Neural cell (in vitro differentiated cells): ENCODE measurements around the gene DPYD. TPM values are rescaled to one million over a fixed set of nuclear protein-coding genes. Genes with fewer than 3 reads are reported as not detected.

Source experiments
- H2AFZ ChIP-seq: fragments of 200-600, 300-800 bp; sonication (generic), shearing (Covaris generic); 2 replicates; pipeline ENCODE4 v1.6.0; 2014; ENCODE audit warnings: low read depth, mild to moderate bottlenecking, antibody characterized with exemption, low read length, moderate library complexity
- H3F3A ChIP-seq: fragments of 200-600 bp; shearing (Covaris generic); 2 replicates; pipeline ENCODE4 v1.6.1; 2016; ENCODE audit warnings: mild to moderate bottlenecking, moderate library complexity, mixed read lengths, antibody characterized with exemption, low read length; ENCODE audit not compliant: insufficient read depth, poor library complexity, severe bottlenecking
- H3K27ac ChIP-seq: fragments of 200-600, 300-800 bp; sonication (generic), shearing (Covaris generic); 2 replicates; pipeline ENCODE4 v1.5.1; 2014; ENCODE audit warnings: mild to moderate bottlenecking, low read length, moderate library complexity
- H3K27me3 ChIP-seq: fragments of 300-800, 200-600 bp; sonication (generic), shearing (Covaris generic); 2 replicates; pipeline ENCODE4 v1.6.0; 2014; ENCODE audit warnings: mild to moderate bottlenecking, low read depth, low read length, moderate library complexity; ENCODE audit not compliant: insufficient read depth
- H3K36me3 ChIP-seq: fragments of 300-800, 200-600 bp; sonication (generic), shearing (Covaris generic); 2 replicates; pipeline ENCODE4 v1.5.1; 2014; ENCODE audit warnings: mild to moderate bottlenecking, antibody characterized with exemption, low read length, moderate library complexity; ENCODE audit not compliant: insufficient read depth
- H3K4me2 ChIP-seq: fragments of 300-800, 200-600 bp; sonication (generic), shearing (Covaris generic); 2 replicates; pipeline ENCODE4 v1.6.0; 2014; ENCODE audit warnings: mild to moderate bottlenecking, low read length
- H3K4me3 ChIP-seq: fragments of 300-800, 200-600 bp; sonication (generic), shearing (Covaris generic); 2 replicates; pipeline ENCODE4 v1.5.1; 2014; ENCODE audit warnings: mild to moderate bottlenecking, low read length, moderate library complexity
- H3K79me2 ChIP-seq: fragments of 200-600 bp; shearing (Covaris generic); replicated peaks from 2 replicates; pipeline ENCODE4 v1.6.0; 2014; ENCODE audit warnings: mild to moderate bottlenecking, low read length, moderate library complexity; ENCODE audit not compliant: insufficient read depth
- H3K9ac ChIP-seq: fragments of 300-800, 200-600 bp; sonication (generic), shearing (Covaris generic); 2 replicates; pipeline ENCODE4 v1.6.1; 2016; ENCODE audit warnings: mild to moderate bottlenecking, low read length, mixed read lengths
- H3K9me2 ChIP-seq: fragments of 200-600 bp; shearing (Covaris generic); 2 replicates; pipeline ENCODE4 v1.6.1; 2016; ENCODE audit warnings: mild to moderate bottlenecking, low read length, mixed read lengths; ENCODE audit not compliant: insufficient read depth
- H3K9me3 ChIP-seq: fragments of 200-600, 300-800 bp; sonication (generic), shearing (Covaris generic); 2 replicates; pipeline ENCODE4 v1.6.1; 2016; ENCODE audit warnings: mild to moderate bottlenecking, mixed run types, low read length, moderate library complexity, mixed read lengths
- H4K20me1 ChIP-seq: fragments of 200-600 bp; shearing (Covaris generic); 2 replicates; pipeline ENCODE4 v1.6.1; 2016; ENCODE audit warnings: mild to moderate bottlenecking, mixed run types; ENCODE audit not compliant: insufficient read depth
- CTCF ChIP-seq: fragments of 450-650 bp; IDR thresholded peaks from 2 replicates; pipeline ENCODE4 v1.5.1; 2014; ENCODE audit warnings: antibody characterized with exemption, mild to moderate bottlenecking, moderate library complexity; ENCODE audit not compliant: poor library complexity, severe bottlenecking
- EP300 ChIP-seq: fragments of 450-650 bp; conservative IDR thresholded peaks from 2 replicates; pipeline ENCODE4 v1.6.1; 2014; ENCODE audit warnings: antibody characterized with exemption, mild to moderate bottlenecking, moderate library complexity; ENCODE audit not compliant: poor library complexity, severe bottlenecking
- EZH2 ChIP-seq: fragments of 200-600, 300-800 bp; shearing (Covaris generic), sonication (generic); IDR thresholded peaks from 2 replicates; pipeline ENCODE4 v1.6.1; 2014; ENCODE audit warnings: antibody characterized with exemption, low read length, borderline replicate concordance, mild to moderate bottlenecking; ENCODE audit not compliant: insufficient read depth, poor library complexity, severe bottlenecking
- MXI1 ChIP-seq: fragments of 450-650 bp; conservative IDR thresholded peaks from 2 replicates; pipeline ENCODE4 v1.6.1; 2014; ENCODE audit warnings: antibody characterized with exemption, mild to moderate bottlenecking; ENCODE audit not compliant: poor library complexity, severe bottlenecking
- POLR2AphosphoS5 ChIP-seq: IDR thresholded peaks from 2 replicates; pipeline ENCODE4 v1.6.1; 2012
- RAD21 ChIP-seq: fragments of 450-650 bp; conservative IDR thresholded peaks from 2 replicates; pipeline ENCODE4 v1.6.1; 2014; ENCODE audit warnings: antibody characterized with exemption, mild to moderate bottlenecking, moderate library complexity
- SMC3 ChIP-seq: fragments of 450-650 bp; conservative IDR thresholded peaks from 2 replicates; pipeline ENCODE4 v1.6.1; 2014; ENCODE audit warnings: antibody characterized with exemption, mild to moderate bottlenecking, moderate library complexity; ENCODE audit not compliant: poor library complexity
- TAF1 ChIP-seq: IDR thresholded peaks from 2 replicates; pipeline ENCODE4 v1.6.1; 2012; ENCODE audit warnings: low read depth
- polyA plus RNA-seq: library from polyadenylated mRNA; depleted of rRNA; stranded (reverse); fragments of >200 nt; gene quantifications from 2 replicates; pipeline ENCODE4 v1.2.3, GENCODE V29; 2014
- TF ChIP-seq, protein P1 (sequence below): IDR thresholded peaks from 2 replicates; pipeline ENCODE4 v1.6.1; 2012; ENCODE audit warnings: borderline replicate concordance

DPYD gene
- polyA plus RNA-seq, 1 donor from 2014 or later = 6.7 TPM

GRCh38 chr1:97573553-97573952 lies 347.3 kb downstream of the DPYD start:
- Histone ChIP-seq H3K4me2 (no peak overlapping the region), H3K27ac (no peak overlapping the region), H3K9ac (no peak overlapping the region), H3K4me3 (no peak overlapping the region), H3K27me3 (no peaks in the 10 kb centered on the region), H3K9me2 (no peaks in the 10 kb centered on the region), H3K9me3 (no peaks in the 10 kb centered on the region), H3K36me3 (no peaks in the 10 kb centered on the region), H4K20me1 (no peaks in the 10 kb centered on the region), H3F3A (no peaks in the 10 kb centered on the region), H2AFZ (no peak overlapping the region), H3K79me2 (no peaks in the 10 kb centered on the region)
- TF ChIP-seq SMC3 = no peak
- TF ChIP-seq EP300 = no peak

DNA sequence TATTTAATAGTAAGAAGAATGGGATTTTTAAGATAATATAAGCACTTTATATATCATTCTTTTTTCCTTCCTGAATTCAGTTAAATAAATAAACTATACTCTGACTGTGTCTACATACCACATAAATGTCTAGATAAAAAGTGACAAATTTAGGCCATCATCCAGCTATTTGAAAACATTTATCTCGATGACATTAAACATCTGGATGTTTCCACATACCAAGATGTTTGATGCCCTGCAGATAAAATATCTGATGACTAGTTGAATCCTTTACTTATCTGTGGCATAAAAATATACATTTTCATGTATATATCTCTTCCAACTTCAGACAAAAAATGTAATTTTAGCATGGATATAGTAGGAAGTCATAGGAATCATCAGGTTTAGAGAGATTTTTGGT lies 348.3 kb downstream of the DPYD start:
- no peak overlapping the region for H3K4me3 ChIP-seq
- TF ChIP-seq RAD21 (no peak), EP300 (no peak), EZH2 (no peak), CTCF (no peak), MXI1 (no peak), SMC3 (no peak), POLR2AphosphoS5 (no peak), TAF1 (no peak)
- TF ChIP-seq, protein P1, sequence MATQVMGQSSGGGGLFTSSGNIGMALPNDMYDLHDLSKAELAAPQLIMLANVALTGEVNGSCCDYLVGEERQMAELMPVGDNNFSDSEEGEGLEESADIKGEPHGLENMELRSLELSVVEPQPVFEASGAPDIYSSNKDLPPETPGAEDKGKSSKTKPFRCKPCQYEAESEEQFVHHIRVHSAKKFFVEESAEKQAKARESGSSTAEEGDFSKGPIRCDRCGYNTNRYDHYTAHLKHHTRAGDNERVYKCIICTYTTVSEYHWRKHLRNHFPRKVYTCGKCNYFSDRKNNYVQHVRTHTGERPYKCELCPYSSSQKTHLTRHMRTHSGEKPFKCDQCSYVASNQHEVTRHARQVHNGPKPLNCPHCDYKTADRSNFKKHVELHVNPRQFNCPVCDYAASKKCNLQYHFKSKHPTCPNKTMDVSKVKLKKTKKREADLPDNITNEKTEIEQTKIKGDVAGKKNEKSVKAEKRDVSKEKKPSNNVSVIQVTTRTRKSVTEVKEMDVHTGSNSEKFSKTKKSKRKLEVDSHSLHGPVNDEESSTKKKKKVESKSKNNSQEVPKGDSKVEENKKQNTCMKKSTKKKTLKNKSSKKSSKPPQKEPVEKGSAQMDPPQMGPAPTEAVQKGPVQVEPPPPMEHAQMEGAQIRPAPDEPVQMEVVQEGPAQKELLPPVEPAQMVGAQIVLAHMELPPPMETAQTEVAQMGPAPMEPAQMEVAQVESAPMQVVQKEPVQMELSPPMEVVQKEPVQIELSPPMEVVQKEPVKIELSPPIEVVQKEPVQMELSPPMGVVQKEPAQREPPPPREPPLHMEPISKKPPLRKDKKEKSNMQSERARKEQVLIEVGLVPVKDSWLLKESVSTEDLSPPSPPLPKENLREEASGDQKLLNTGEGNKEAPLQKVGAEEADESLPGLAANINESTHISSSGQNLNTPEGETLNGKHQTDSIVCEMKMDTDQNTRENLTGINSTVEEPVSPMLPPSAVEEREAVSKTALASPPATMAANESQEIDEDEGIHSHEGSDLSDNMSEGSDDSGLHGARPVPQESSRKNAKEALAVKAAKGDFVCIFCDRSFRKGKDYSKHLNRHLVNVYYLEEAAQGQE = no peak
- H3K4me2 ChIP-seq = no peak overlapping the region

GRCh38 chr1:97571760-97572159 lies 349.1 kb downstream of the DPYD start:
- Histone ChIP-seq H3K27ac (no peak overlapping the region), H3K36me3 (no peaks in the 10 kb centered on the region), H3K9me3 (no peaks in the 10 kb centered on the region), H4K20me1 (no peaks in the 10 kb centered on the region), H3K9ac (no peak overlapping the region), H2AFZ (no peak overlapping the region), H3K4me3 (no peak overlapping the region), H3K9me2 (no peaks in the 10 kb centered on the region), H3K27me3 (no peaks in the 10 kb centered on the region), H3K79me2 (no peaks in the 10 kb centered on the region), H3F3A (no peaks in the 10 kb centered on the region), H3K4me2 (no peak overlapping the region)
- no peak for TF ChIP-seq POLR2AphosphoS5

More for the DNA sequence above, 348.3 kb downstream of the DPYD start:
- Histone ChIP-seq H3K36me3 (no peaks in the 10 kb centered on the region), H3K27ac (no peak overlapping the region), H3K9me3 (no peaks in the 10 kb centered on the region), H3F3A (no peaks in the 10 kb centered on the region), H2AFZ (no peak overlapping the region), H3K79me2 (no peaks in the 10 kb centered on the region), H3K27me3 (no peaks in the 10 kb centered on the region), H3K9ac (no peak overlapping the region), H4K20me1 (no peaks in the 10 kb centered on the region), H3K9me2 (no peaks in the 10 kb centered on the region)
